ENCODE results near the gene CCDC91. TPM values are rescaled to one million over a fixed set of nuclear protein-coding genes. Genes with fewer than 3 reads are reported as not detected.

CCDC91 gene
- total and polyA plus RNA-seq, 4 donors = 13.4 to 41.3 (median 23.3) TPM

- ATAC-seq (ENCODE audit: insufficient read depth, low FRiP score) = no peak
Measured at GRCh38 chr12:28242496-28243309, 52.4 kb downstream of the CCDC91 start.

GRCh38 chr12:28243310-28243633 is 53.0 kb downstream of the CCDC91 start:
- Histone ChIP-seq H3K9me3 (ENCODE audit: control insufficient read depth in 4 of 4, insufficient read depth in 3 of 4, low read length in 3 of 4) (no peaks in the 10 kb centered on the region), H3K27me3 (ENCODE audit: control insufficient read depth in 3 of 3, insufficient read depth in 3 of 3, low read length in 2 of 3) (no peaks in the 10 kb centered on the region), H3K36me3 (ENCODE audit: control insufficient read depth in 4 of 4, insufficient read depth in 4 of 4, low read length in 4 of 4) (no peaks in the 10 kb centered on the region), H3K4me1 (ENCODE audit: control insufficient read depth in 5 of 5, insufficient read depth in 5 of 5, low read length in 5 of 5) (peaks cover 0 to 7% (median 0%) of the 10 kb centered on the region in 5 donors), H3K27ac (ENCODE audit: low read depth in 1 of 2, low read length in 1 of 2) (no peak overlapping the region), H3K9ac (ENCODE audit: insufficient read depth in 1 of 2, low read length in 2 of 2) (no peak overlapping the region), H3K4me3 (no peak overlapping the region)
- TF ChIP-seq, protein P1, sequence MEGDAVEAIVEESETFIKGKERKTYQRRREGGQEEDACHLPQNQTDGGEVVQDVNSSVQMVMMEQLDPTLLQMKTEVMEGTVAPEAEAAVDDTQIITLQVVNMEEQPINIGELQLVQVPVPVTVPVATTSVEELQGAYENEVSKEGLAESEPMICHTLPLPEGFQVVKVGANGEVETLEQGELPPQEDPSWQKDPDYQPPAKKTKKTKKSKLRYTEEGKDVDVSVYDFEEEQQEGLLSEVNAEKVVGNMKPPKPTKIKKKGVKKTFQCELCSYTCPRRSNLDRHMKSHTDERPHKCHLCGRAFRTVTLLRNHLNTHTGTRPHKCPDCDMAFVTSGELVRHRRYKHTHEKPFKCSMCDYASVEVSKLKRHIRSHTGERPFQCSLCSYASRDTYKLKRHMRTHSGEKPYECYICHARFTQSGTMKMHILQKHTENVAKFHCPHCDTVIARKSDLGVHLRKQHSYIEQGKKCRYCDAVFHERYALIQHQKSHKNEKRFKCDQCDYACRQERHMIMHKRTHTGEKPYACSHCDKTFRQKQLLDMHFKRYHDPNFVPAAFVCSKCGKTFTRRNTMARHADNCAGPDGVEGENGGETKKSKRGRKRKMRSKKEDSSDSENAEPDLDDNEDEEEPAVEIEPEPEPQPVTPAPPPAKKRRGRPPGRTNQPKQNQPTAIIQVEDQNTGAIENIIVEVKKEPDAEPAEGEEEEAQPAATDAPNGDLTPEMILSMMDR (IDR thresholded peaks at IDR 0.05; ENCODE audit: control extremely low read depth, extremely low read depth) = no peak
- ATAC-seq (ENCODE audit: insufficient read depth, low FRiP score) (no peak), DNase-seq (no peak)
- 80 to 87% methylated on average over 2 of the region's 2 CpGs for WGBS, 2 donors

More at GRCh38 chr12:28242496-28243309, 52.4 kb downstream of the CCDC91 start:
- no peak for DNase-seq
- no peaks in the 10 kb centered on the region for H3K9me3 ChIP-seq (ENCODE audit: control insufficient read depth in 4 of 4, insufficient read depth in 3 of 4, low read length in 3 of 4)
- TF ChIP-seq, protein P1 (IDR thresholded peaks at IDR 0.05; ENCODE audit: control extremely low read depth, extremely low read depth) = no peak
- H3K9ac ChIP-seq (ENCODE audit: insufficient read depth in 1 of 2, low read length in 2 of 2) = no peak overlapping the region
- no peak overlapping the region for H3K4me3 ChIP-seq
- no peak overlapping the region for H3K27ac ChIP-seq (ENCODE audit: low read depth in 1 of 2, low read length in 1 of 2)
- no peaks in the 10 kb centered on the region for H3K27me3 ChIP-seq (ENCODE audit: control insufficient read depth in 3 of 3, insufficient read depth in 3 of 3, low read length in 2 of 3)
- H3K4me1 ChIP-seq (ENCODE audit: control insufficient read depth in 5 of 5, insufficient read depth in 5 of 5, low read length in 5 of 5) = peaks cover 0 to 4% (median 0%) of the 10 kb centered on the region in 5 donors
- whole genome bisulfite sequencing, 2 donors = 83 to 86% methylated on average over 9 of the region's 9 CpGs
- no peaks in the 10 kb centered on the region for H3K36me3 ChIP-seq (ENCODE audit: control insufficient read depth in 4 of 4, insufficient read depth in 4 of 4, low read length in 4 of 4)

DNA sequence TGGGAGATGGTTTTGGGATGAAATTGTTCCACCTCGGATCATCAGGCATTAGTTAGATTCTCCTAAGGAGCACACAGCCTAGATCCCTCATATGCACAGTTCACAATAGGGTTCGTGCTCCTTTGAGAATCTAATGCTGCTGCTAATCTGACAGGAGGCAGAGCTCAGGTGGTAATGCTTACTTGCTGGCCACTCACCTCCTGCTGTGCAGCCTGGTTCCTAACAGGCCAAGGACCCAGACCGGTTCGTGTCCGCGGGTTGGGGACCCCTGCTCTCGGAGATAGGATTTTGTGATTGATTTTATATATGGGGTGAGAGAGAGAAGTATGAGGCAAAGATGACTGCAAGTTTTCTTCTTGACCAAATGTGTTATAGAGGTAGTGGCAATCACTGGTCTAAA is 57.5 kb downstream of the CCDC91 start:
- Histone ChIP-seq H3K4me3 (no peak overlapping the region), H3K27ac (ENCODE audit: low read depth in 1 of 2, low read length in 1 of 2) (no peak overlapping the region), H3K27me3 (ENCODE audit: control insufficient read depth in 3 of 3, insufficient read depth in 3 of 3, low read length in 2 of 3) (no peaks in the 10 kb centered on the region), H3K9ac (ENCODE audit: insufficient read depth in 1 of 2, low read length in 2 of 2) (no peak overlapping the region), H3K4me1 (ENCODE audit: control insufficient read depth in 5 of 5, insufficient read depth in 5 of 5, low read length in 5 of 5) (peaks cover 0 to 9% (median 0%) of the 10 kb centered on the region in 5 donors), H3K36me3 (ENCODE audit: control insufficient read depth in 4 of 4, insufficient read depth in 4 of 4, low read length in 4 of 4) (no peaks in the 10 kb centered on the region), H3K9me3 (ENCODE audit: control insufficient read depth in 4 of 4, insufficient read depth in 3 of 4, low read length in 3 of 4) (no peaks in the 10 kb centered on the region)
- TF ChIP-seq, protein P1 (IDR thresholded peaks at IDR 0.05; ENCODE audit: control extremely low read depth, extremely low read depth) = no peak
- ATAC-seq (ENCODE audit: insufficient read depth, low FRiP score) (no peak), DNase-seq (no peak)
- WGBS, 2 donors = 83 to 91% methylated on average over 7 of the region's 7 CpGs
